Iris pigment epithelial cell (primary cell): ENCODE data around the gene SH3BP5L.

ENCODE experiments used
- DNase-seq: peaks from one replicate; pipeline ENCODE4 v3.0.0-alpha.2; 2011; ENCODE audit warnings: low read depth

Gene SH3BP5L

DNA sequence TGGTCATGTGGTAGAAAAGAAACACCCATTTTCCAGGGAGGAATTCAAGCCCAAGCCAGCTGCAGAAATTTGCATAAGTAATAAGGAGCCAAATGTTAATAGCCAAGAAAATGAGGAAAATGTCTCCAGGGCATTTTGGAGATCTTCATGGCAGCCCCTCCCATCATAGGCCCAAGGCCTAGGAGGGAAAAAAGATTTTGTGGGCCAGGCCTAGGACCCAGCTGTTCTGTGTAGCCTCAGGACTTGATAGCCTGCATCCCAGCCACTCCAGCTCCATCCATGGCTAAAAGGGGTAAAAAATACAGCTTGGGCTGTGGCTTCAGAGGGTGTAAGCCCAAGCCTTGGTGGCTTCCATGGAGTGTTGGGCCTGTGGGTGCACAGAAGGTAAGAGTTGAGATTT lies 48.7 kb downstream of the SH3BP5L start:
- DNase-seq, result no peak

DNA sequence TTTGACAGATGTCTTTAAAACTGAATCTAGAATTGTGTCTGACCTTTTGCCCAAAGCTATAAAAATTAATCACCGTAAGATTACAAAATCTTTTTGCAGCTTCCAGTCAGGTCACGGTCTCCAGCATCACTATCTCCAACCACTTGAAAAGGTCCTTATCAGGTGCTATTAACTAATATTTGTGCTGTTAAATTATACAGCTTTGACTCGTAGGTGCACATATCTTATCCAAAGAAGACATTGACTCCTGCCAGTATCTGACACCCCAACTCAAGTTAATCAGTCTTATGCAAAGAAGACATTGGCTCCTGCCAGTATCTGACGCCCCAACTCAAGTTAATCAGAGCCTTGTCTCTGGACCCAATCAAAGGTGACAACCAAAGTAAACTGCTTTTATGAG lies 50.3 kb downstream of the SH3BP5L start:
- DNase-seq, result no peak
